ENCODE data around the gene REX1BD.

REX1BD gene

GRCh38 chr19:18618236-18618635, 29.6 kb downstream of the REX1BD start:
- no peak for DNase-seq

GRCh38 chr19:18620311-18620710, 31.7 kb downstream of the REX1BD start:
- no peak for DNase-seq

- DNase-seq = no peak
Measured at GRCh38 chr19:18620902-18621301, 32.3 kb downstream of the REX1BD start.

- DNase-seq = no peak
Measured at GRCh38 chr19:18626906-18627305, 38.3 kb downstream of the REX1BD start.

- no peak for DNase-seq
Measured at GRCh38 chr19:18629166-18630088, 40.8 kb downstream of the REX1BD start.

GRCh38 chr19:18633321-18633720, 44.7 kb downstream of the REX1BD start:
- peak; percentile 10 for DNase-seq

- no peak for DNase-seq
Measured at GRCh38 chr19:18634612-18635297, 46.2 kb downstream of the REX1BD start.

GRCh38 chr19:18635831-18636182, 47.2 kb downstream of the REX1BD start:
- DNase-seq = no peak

- peak; percentile 96 for DNase-seq
Measured at GRCh38 chr19:18636183-18636968, 47.8 kb downstream of the REX1BD start.

GRCh38 chr19:18636969-18637629, 48.5 kb downstream of the REX1BD start, which contains the start of gene KLHL26:
TSS of gene KLHL26 (plus strand) at chr19:18637028. CDS start at chr19:18637055, 27 bp downstream.
- DNase-seq = no peak

GRCh38 chr19:18637673-18638630, 49.4 kb downstream of the REX1BD start:
- peak; percentile 21 for DNase-seq

- no peak for DNase-seq
Measured at GRCh38 chr19:18639706-18640243, 51.2 kb downstream of the REX1BD start.
